ENCODE measurements around the gene GNB2. TPM values are rescaled to one million over a fixed set of nuclear protein-coding genes. Genes with fewer than 3 reads are reported as not detected.

GNB2 gene
- total RNA-seq, 1 donor from 2014 or later = 229 TPM

DNA sequence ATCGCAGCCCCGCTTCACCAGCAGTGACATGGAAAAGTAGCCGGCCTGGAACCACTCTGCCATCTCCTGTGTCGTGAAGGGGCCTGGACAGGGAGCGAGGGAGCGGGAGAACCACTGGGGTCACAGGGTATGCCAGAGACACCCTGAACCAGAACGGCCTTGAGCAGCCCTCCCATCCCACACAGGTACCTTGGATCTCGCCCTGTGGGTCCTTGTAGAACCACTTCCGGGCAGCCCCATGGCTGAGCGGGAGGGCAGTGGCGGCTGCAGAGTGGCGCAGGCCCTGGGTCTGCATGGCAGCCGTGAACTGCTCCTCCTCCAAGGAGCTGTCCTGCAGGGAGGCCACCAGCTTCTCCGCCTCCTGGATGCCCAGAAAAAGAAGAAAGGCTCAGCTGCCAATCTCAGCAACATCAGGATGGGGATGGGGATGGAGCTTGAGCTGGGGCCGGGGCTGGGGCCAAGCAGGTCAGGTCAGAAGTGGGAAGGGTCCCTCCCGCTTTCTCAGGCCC is 11.0 kb downstream of the GNB2 start:
- Mint-ChIP-seq H3K36me3 (ENCODE audit: low read depth) (peaks cover 3% of the 10 kb centered on the region), H3K27ac (ENCODE audit: unreplicated experiment) (no peak overlapping the region), H3K9me3 (no peaks in the 10 kb centered on the region)

GRCh38 chr7:100685049-100685605 is 11.6 kb downstream of the GNB2 start:
- no peak for DNase-seq (ENCODE audit: low read depth, low spot score)
- TF ChIP-seq, protein P1, sequence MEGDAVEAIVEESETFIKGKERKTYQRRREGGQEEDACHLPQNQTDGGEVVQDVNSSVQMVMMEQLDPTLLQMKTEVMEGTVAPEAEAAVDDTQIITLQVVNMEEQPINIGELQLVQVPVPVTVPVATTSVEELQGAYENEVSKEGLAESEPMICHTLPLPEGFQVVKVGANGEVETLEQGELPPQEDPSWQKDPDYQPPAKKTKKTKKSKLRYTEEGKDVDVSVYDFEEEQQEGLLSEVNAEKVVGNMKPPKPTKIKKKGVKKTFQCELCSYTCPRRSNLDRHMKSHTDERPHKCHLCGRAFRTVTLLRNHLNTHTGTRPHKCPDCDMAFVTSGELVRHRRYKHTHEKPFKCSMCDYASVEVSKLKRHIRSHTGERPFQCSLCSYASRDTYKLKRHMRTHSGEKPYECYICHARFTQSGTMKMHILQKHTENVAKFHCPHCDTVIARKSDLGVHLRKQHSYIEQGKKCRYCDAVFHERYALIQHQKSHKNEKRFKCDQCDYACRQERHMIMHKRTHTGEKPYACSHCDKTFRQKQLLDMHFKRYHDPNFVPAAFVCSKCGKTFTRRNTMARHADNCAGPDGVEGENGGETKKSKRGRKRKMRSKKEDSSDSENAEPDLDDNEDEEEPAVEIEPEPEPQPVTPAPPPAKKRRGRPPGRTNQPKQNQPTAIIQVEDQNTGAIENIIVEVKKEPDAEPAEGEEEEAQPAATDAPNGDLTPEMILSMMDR (conservative IDR thresholded peaks at IDR 0.05) = no peak
- H3K27ac Mint-ChIP-seq (ENCODE audit: unreplicated experiment) = no peak overlapping the region
- H3K36me3 Mint-ChIP-seq (ENCODE audit: low read depth) = peaks cover 2% of the 10 kb centered on the region
- no peaks in the 10 kb centered on the region for H3K27me3 Mint-ChIP-seq (ENCODE audit: low read depth)
- H3K4me1 Mint-ChIP-seq = peaks cover 3% of the 10 kb centered on the region
- H3K9me3 Mint-ChIP-seq = no peaks in the 10 kb centered on the region
- H3K4me3 Mint-ChIP-seq = no peak overlapping the region

More for the DNA sequence above, 11.0 kb downstream of the GNB2 start:
- H3K27me3 Mint-ChIP-seq (ENCODE audit: low read depth) = no peaks in the 10 kb centered on the region
- TF ChIP-seq, protein P1 (conservative IDR thresholded peaks at IDR 0.05) = no peak
- H3K4me1 Mint-ChIP-seq = peaks cover 5% of the 10 kb centered on the region
- H3K4me3 Mint-ChIP-seq = peak overlapping the region; percentile 19
- no peak for DNase-seq (ENCODE audit: low read depth, low spot score)

GRCh38 chr7:100685631-100686145 is 12.1 kb downstream of the GNB2 start:
- Mint-ChIP-seq H3K36me3 (ENCODE audit: low read depth) (no peaks in the 10 kb centered on the region), H3K27ac (ENCODE audit: unreplicated experiment) (no peak overlapping the region), H3K4me3 (no peak overlapping the region), H3K9me3 (no peaks in the 10 kb centered on the region), H3K27me3 (ENCODE audit: low read depth) (no peaks in the 10 kb centered on the region), H3K4me1 (no peaks in the 10 kb centered on the region)
- DNase-seq (ENCODE audit: low read depth, low spot score) = no peak
- TF ChIP-seq, protein P1 (conservative IDR thresholded peaks at IDR 0.05) = no peak

DNA sequence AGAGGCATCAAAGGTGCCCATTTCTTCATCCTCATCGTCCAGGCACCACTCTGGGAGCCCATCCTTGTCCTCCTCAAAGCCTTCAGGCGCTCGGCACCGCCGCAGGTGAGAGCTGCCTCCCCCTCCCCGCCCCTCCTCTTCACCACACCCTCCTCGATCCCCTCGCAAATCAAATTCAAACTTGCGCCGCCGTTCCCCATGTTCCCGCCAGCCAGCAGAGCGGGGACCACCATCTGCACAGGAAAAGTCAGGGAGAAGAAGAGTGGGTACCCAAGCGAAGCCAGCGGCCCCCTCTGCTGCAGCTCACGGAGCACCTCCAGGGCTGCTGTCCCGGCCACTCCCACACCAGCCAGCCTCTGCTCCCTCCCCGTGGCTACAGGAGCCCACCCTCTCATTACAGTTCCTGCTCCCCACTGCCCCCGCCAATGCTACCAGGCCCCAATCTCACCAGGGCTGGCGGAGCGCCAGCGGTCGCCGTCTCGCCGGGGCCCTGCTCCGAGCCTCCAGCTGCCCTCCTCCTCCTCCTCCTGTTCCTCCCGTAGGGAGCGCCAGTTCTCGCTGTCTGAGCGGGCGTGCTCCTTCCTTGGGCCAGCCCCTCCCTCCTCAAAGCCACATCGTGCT is 12.8 kb downstream of the GNB2 start:
- H3K9me3 Mint-ChIP-seq = no peaks in the 10 kb centered on the region
- TF ChIP-seq, protein P1 (conservative IDR thresholded peaks at IDR 0.05) = no peak
- H3K27me3 Mint-ChIP-seq (ENCODE audit: low read depth) = no peaks in the 10 kb centered on the region
- H3K36me3 Mint-ChIP-seq (ENCODE audit: low read depth) = no peaks in the 10 kb centered on the region
- no peaks in the 10 kb centered on the region for H3K4me1 Mint-ChIP-seq
- H3K27ac Mint-ChIP-seq (ENCODE audit: unreplicated experiment) = no peak overlapping the region
- H3K4me3 Mint-ChIP-seq = no peak overlapping the region
- no peak for DNase-seq (ENCODE audit: low read depth, low spot score)

GRCh38 chr7:100686822-100687211 is 13.3 kb downstream of the GNB2 start:
- H3K27me3 Mint-ChIP-seq (ENCODE audit: low read depth) = no peaks in the 10 kb centered on the region
- H3K9me3 Mint-ChIP-seq = no peaks in the 10 kb centered on the region
- peaks cover 4% of the 10 kb centered on the region for H3K4me1 Mint-ChIP-seq
- H3K4me3 Mint-ChIP-seq = no peak overlapping the region
- H3K27ac Mint-ChIP-seq (ENCODE audit: unreplicated experiment) = no peak overlapping the region
- DNase-seq (ENCODE audit: low read depth, low spot score) = no peak
- TF ChIP-seq, protein P1 (conservative IDR thresholded peaks at IDR 0.05) = no peak
- H3K36me3 Mint-ChIP-seq (ENCODE audit: low read depth) = no peaks in the 10 kb centered on the region
